Caco-2 (cell line): ENCODE measurements around the gene CDH20. TPM values are rescaled to one million over a fixed set of nuclear protein-coding genes. Genes with fewer than 3 reads are reported as not detected.

Experiments used
- BruUV-seq: library from RNA; stranded (reverse); fragments of 400-500 nt; replicated peaks from 2 replicates; lab custom pipeline; 2021; lab: Mats Ljungman, UMichigan
- CTCF ChIA-PET: fragments of 300-600 bp; sonication (Branson Sonifier 250); formaldehyde crosslinking; loops from one replicate; lab custom pipeline; 2022; ENCODE audit warnings: antibody characterized with exemption; lab: Charles Lee
- POLR2A ChIA-PET: fragments of 300-600 bp; sonication (Branson Sonifier 250); formaldehyde crosslinking; loops from one replicate; lab custom pipeline; 2022; ENCODE audit warnings: antibody characterized with exemption; lab: Charles Lee
- DNase-seq, 2 experiments: peaks; one replicate each; pipeline versions ENCODE4 v3.0.0 to v3.0.0-alpha.2; 2020 to 2022
- H3K27me3 ChIP-seq: replicated peaks from 2 replicates; pipeline ENCODE4 v1.6.0; 2011; ENCODE audit warnings: low read length; ENCODE audit not compliant: control insufficient read depth, insufficient read depth
- H3K36me3 ChIP-seq: 2 replicates; pipeline ENCODE4 v1.5.1; 2011; ENCODE audit warnings: low read length; ENCODE audit not compliant: control insufficient read depth, insufficient read depth
- H3K4me1 ChIP-seq: fragments of 250-450 bp; sonication (Bioruptor Pico); 2 replicates; pipeline ENCODE4 v1.5.1; 2020; ENCODE audit warnings: mild to moderate bottlenecking
- H3K4me3 ChIP-seq: 2 replicates; pipeline ENCODE4 v1.5.1; 2011; ENCODE audit warnings: low read depth, mild to moderate bottlenecking, control low read depth, low read length
- H3K9me3 ChIP-seq: fragments of 250-450 bp; sonication (Bioruptor Pico); 2 replicates; pipeline ENCODE4 v1.5.1; 2020; ENCODE audit warnings: mild to moderate bottlenecking, moderate library complexity
- H3K27ac Mint-ChIP-seq: one replicate; pipeline ENCODE4 v1.8.0; 2022; ENCODE audit warnings: mixed read lengths; ENCODE audit not compliant: unreplicated experiment
- H3K27me3 Mint-ChIP-seq: one replicate; pipeline ENCODE4 v1.8.0; 2022; ENCODE audit warnings: mixed read lengths; ENCODE audit not compliant: insufficient read depth, unreplicated experiment
- H3K36me3 Mint-ChIP-seq: one replicate; pipeline ENCODE4 v1.8.0; 2022; ENCODE audit warnings: mild to moderate bottlenecking, mixed read lengths; ENCODE audit not compliant: insufficient read depth, unreplicated experiment
- H3K4me1 Mint-ChIP-seq: one replicate; pipeline ENCODE4 v1.8.0; 2022; ENCODE audit warnings: low read depth, mixed read lengths; ENCODE audit not compliant: unreplicated experiment
- H3K4me3 Mint-ChIP-seq: one replicate; pipeline ENCODE4 v1.8.0; 2022; ENCODE audit warnings: mild to moderate bottlenecking, moderate library complexity, mixed read lengths; ENCODE audit not compliant: unreplicated experiment
- H3K9me3 Mint-ChIP-seq: one replicate; pipeline ENCODE4 v1.8.0; 2022; ENCODE audit warnings: mixed read lengths; ENCODE audit not compliant: unreplicated experiment
- intact Hi-C: fragments of 100-400 bp; cut with micrococcal nuclease; formaldehyde crosslinking; loops from one replicate; pipeline ENCODE4 v1.10.0; 2022; ENCODE audit not compliant: unreplicated experiment
- total RNA-seq: library from RNA; stranded (reverse); gene quantifications from 2 replicates; pipeline ENCODE4 v1.2.3, GENCODE V29; 2022
- TF ChIP-seq, protein P1 (sequence below), 2 experiments: fragments of 200-600 bp in 1 of 2; IDR thresholded peaks; 1 replicate in 1 of 2; 2 replicates in 1 of 2; pipeline versions ENCODE4 v1.5.1 to v1.8.0; 2011 to 2022; ENCODE audit warnings: antibody characterized with exemption in 1 of 2, control low read depth in 1 of 2, inconsistent platforms in 1 of 2, low read depth in 1 of 2, low read length in 1 of 2, mild to moderate bottlenecking in 1 of 2, moderate library complexity in 1 of 2; ENCODE audit not compliant: insufficient read depth in 1 of 2, severe bottlenecking in 1 of 2, unreplicated experiment in 1 of 2

The CDH20 gene
- total RNA-seq, 1 experiment from 2014 or later, result not detected

- Mint-ChIP-seq H3K9me3 (no peaks in the 10 kb centered on the region), H3K36me3 (no peaks in the 10 kb centered on the region), H3K27ac (no peak overlapping the region), H3K4me3 (no peak overlapping the region), H3K27me3 (peaks cover 16% of the 10 kb centered on the region), H3K4me1 (no peaks in the 10 kb centered on the region)
- DNase-seq, result no peak
- no TSS peak for BruUV-seq
- H3K36me3 ChIP-seq, result no peaks in the 10 kb centered on the region
- intact Hi-C loops, result no loop called here
- no peaks in the 10 kb centered on the region for H3K27me3 ChIP-seq
- H3K4me3 ChIP-seq, result no peak overlapping the region
- ChIA-PET CTCF (no interaction called here), POLR2A (no interaction called here)
- TF ChIP-seq, protein P1, sequence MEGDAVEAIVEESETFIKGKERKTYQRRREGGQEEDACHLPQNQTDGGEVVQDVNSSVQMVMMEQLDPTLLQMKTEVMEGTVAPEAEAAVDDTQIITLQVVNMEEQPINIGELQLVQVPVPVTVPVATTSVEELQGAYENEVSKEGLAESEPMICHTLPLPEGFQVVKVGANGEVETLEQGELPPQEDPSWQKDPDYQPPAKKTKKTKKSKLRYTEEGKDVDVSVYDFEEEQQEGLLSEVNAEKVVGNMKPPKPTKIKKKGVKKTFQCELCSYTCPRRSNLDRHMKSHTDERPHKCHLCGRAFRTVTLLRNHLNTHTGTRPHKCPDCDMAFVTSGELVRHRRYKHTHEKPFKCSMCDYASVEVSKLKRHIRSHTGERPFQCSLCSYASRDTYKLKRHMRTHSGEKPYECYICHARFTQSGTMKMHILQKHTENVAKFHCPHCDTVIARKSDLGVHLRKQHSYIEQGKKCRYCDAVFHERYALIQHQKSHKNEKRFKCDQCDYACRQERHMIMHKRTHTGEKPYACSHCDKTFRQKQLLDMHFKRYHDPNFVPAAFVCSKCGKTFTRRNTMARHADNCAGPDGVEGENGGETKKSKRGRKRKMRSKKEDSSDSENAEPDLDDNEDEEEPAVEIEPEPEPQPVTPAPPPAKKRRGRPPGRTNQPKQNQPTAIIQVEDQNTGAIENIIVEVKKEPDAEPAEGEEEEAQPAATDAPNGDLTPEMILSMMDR (IDR thresholded peaks at IDR 0.05; ENCODE audit: insufficient read depth in 1 of 2, low read depth in 1 of 2, low read length in 1 of 2, severe bottlenecking in 1 of 2, unreplicated experiment in 1 of 2), result no peak
- H3K4me1 ChIP-seq, result no peaks in the 10 kb centered on the region
- no peaks in the 10 kb centered on the region for H3K9me3 ChIP-seq
These were observed 142.7 kb downstream of the CDH20 start for GRCh38 chr18:61475931-61476330.

DNA sequence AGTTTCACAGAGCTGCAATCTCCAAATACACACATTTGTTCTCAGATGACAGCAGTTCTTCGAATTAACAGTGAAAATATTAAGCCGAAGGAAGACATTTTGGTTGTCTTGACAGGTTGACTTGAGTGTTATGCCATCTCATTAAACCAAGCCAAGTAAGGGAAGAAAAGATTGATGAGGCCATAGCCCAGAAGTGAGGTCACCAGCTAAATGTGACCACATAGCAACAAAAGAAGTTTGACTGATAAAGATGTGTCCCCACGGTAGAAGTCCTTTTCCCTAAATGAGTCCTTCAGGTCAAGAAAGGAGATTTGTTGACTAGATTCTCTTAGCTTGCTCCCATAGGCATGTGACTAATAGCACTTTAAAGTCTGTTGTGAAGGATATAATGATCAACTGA is 156.1 kb downstream of the CDH20 start:
- no peak for DNase-seq
- intact Hi-C loops, result no loop called here
- Histone ChIP-seq H3K36me3 (no peaks in the 10 kb centered on the region), H3K4me1 (no peaks in the 10 kb centered on the region), H3K27me3 (no peaks in the 10 kb centered on the region), H3K9me3 (no peaks in the 10 kb centered on the region), H3K4me3 (no peak overlapping the region)
- POLR2A ChIA-PET, result no interaction called here
- TF ChIP-seq, protein P1 (IDR thresholded peaks at IDR 0.05; ENCODE audit: insufficient read depth in 1 of 2, low read depth in 1 of 2, low read length in 1 of 2, severe bottlenecking in 1 of 2, unreplicated experiment in 1 of 2), result no peak
- no peaks in the 10 kb centered on the region for H3K9me3 Mint-ChIP-seq
- no peak overlapping the region for H3K4me3 Mint-ChIP-seq
- H3K36me3 Mint-ChIP-seq, result no peaks in the 10 kb centered on the region
- no peaks in the 10 kb centered on the region for H3K27me3 Mint-ChIP-seq
- no peak overlapping the region for H3K27ac Mint-ChIP-seq
- BruUV-seq, result no TSS peak
- no peaks in the 10 kb centered on the region for H3K4me1 Mint-ChIP-seq
- CTCF ChIA-PET, result no interaction called here

DNA sequence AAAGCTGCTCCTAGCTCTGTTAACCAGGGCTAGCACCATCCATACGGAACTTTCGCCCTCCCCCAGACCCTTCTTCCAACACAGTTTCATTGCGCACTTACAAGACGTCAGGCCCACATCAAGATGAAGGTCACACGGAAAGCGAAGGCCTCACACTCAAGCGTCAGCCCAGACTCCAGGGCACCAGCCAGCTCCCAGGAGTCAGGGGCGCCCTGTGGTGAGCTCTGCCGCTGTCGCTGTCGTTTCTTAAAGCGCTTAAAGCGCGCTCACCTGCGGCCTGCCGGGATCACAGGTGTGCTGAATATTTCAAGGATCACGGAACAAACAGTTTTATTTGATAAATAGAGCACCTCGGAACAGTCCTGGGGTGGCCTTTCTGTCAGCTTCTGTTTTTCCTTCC is 163.1 kb downstream of the CDH20 start:
- intact Hi-C loops, result no loop called here
- DNase-seq, result no peak
- POLR2A ChIA-PET, result no interaction called here
- H3K9me3 Mint-ChIP-seq, result no peaks in the 10 kb centered on the region
- H3K4me3 ChIP-seq, result no peak overlapping the region
- H3K27me3 ChIP-seq, result no peaks in the 10 kb centered on the region
- H3K27me3 Mint-ChIP-seq, result no peaks in the 10 kb centered on the region
- H3K9me3 ChIP-seq, result no peaks in the 10 kb centered on the region
- BruUV-seq, result no TSS peak
- H3K27ac Mint-ChIP-seq, result no peak overlapping the region
- CTCF ChIA-PET, result no interaction called here
- H3K36me3 Mint-ChIP-seq, result no peaks in the 10 kb centered on the region
- H3K4me3 Mint-ChIP-seq, result no peak overlapping the region
- H3K4me1 Mint-ChIP-seq, result no peaks in the 10 kb centered on the region
- no peaks in the 10 kb centered on the region for H3K36me3 ChIP-seq
- TF ChIP-seq, protein P1 (IDR thresholded peaks at IDR 0.05; ENCODE audit: insufficient read depth in 1 of 2, low read depth in 1 of 2, low read length in 1 of 2, severe bottlenecking in 1 of 2, unreplicated experiment in 1 of 2), result no peak
- no peaks in the 10 kb centered on the region for H3K4me1 ChIP-seq
